Glutamatergic neuron (in vitro differentiated cells): Measurements from ENCODE around the gene SMIM43. TPM values are rescaled to one million over a fixed set of nuclear protein-coding genes. Genes with fewer than 3 reads are reported as not detected.

Experiments
- DNase-seq: peaks from one replicate; pipeline ENCODE4 v3.0.0; 2022
- H3K27ac Mint-ChIP-seq: one replicate; pipeline ENCODE4 v1.8.0; 2020; ENCODE audit warnings: mild to moderate bottlenecking, mixed read lengths, inconsistent platforms; ENCODE audit not compliant: unreplicated experiment
- H3K27me3 Mint-ChIP-seq: one replicate; pipeline ENCODE4 v1.8.0; 2020; ENCODE audit warnings: mild to moderate bottlenecking, moderate library complexity, mixed read lengths, inconsistent platforms; ENCODE audit not compliant: unreplicated experiment
- H3K36me3 Mint-ChIP-seq: one replicate; pipeline ENCODE4 v1.8.0; 2020; ENCODE audit warnings: mild to moderate bottlenecking, mixed read lengths, inconsistent platforms; ENCODE audit not compliant: unreplicated experiment
- H3K4me1 Mint-ChIP-seq: one replicate; pipeline ENCODE4 v1.8.0; 2020; ENCODE audit warnings: mild to moderate bottlenecking, low read depth, mixed read lengths, inconsistent platforms; ENCODE audit not compliant: unreplicated experiment
- H3K4me3 Mint-ChIP-seq: one replicate; pipeline ENCODE4 v1.8.0; 2020; ENCODE audit warnings: mild to moderate bottlenecking, mixed read lengths, inconsistent platforms; ENCODE audit not compliant: unreplicated experiment
- H3K9me3 Mint-ChIP-seq: one replicate; pipeline ENCODE4 v1.8.0; 2020; ENCODE audit warnings: mild to moderate bottlenecking, moderate library complexity, mixed read lengths, inconsistent platforms; ENCODE audit not compliant: unreplicated experiment
- long read RNA-seq: library from polyadenylated mRNA; unstranded; transcript quantifications from one replicate; pipeline ENCODE4 v2.0.0, GENCODE V29; 2020; ENCODE audit not compliant: unreplicated experiment
- total RNA-seq: library from RNA; stranded (reverse); fragmentation: NEBNext Ultra II Directional; extraction: Animal tissue kit (Norgen Biotek cat#: 25700); gene quantifications from one replicate; pipeline ENCODE4 v1.2.1, GENCODE V29; 2021; ENCODE audit not compliant: unreplicated experiment
- TF ChIP-seq, protein P1 (sequence below): fragments of 200-600 bp; sonication (generic); IDR thresholded peaks from one replicate; pipeline ENCODE4 v1.5.0; 2021; ENCODE audit not compliant: partially characterized antibody, unreplicated experiment

SMIM43 gene
- total RNA-seq = not detected
- long read RNA-seq = 0 reads

DNA sequence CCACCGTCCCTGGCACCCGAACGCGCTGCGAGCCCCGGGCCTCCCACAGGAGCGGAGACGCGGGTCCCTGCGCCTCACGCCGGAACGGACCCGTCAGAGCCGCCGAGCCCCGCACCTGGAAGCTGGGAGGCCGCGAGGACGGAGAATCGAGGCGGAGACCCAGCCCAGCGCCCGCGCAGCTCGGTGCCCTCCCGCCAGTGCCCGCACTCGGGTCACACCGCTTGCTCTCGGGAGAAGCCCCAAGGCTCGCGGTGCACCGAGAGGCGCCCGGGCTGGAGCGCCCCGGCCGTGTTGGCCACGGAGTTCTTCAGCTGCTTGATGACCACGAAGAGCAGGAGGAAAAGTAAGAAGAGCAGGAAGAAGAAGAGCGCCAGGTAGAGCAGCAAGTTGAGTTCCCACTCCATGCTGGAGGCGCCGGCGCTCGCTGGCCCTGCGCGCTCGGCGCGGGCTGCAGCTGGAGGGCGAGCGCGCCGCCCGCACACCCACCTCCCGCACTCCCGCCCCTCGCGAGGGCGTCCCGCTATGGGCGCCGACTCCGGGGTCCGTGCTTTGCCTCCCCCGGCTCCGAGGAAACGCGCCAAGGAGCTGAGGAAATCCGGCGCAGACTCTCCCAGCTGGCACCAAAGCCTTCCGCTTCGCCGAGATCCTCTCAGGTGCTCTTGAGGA, at the start of gene SMIM43:
TSS of gene SMIM43 (minus strand) at position 463 of the 666 bp plus-strand sequence. CDS start at position 404, 59 bp downstream.
- peak within 1 kb of the TSS; percentile 93 for H3K4me3 Mint-ChIP-seq
- H3K27me3 Mint-ChIP-seq = peaks cover 20% of the 10 kb centered on the region
- DNase-seq = peak; percentile 51
- TF ChIP-seq, protein P1, sequence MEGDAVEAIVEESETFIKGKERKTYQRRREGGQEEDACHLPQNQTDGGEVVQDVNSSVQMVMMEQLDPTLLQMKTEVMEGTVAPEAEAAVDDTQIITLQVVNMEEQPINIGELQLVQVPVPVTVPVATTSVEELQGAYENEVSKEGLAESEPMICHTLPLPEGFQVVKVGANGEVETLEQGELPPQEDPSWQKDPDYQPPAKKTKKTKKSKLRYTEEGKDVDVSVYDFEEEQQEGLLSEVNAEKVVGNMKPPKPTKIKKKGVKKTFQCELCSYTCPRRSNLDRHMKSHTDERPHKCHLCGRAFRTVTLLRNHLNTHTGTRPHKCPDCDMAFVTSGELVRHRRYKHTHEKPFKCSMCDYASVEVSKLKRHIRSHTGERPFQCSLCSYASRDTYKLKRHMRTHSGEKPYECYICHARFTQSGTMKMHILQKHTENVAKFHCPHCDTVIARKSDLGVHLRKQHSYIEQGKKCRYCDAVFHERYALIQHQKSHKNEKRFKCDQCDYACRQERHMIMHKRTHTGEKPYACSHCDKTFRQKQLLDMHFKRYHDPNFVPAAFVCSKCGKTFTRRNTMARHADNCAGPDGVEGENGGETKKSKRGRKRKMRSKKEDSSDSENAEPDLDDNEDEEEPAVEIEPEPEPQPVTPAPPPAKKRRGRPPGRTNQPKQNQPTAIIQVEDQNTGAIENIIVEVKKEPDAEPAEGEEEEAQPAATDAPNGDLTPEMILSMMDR = no peak
- no peaks in the 10 kb centered on the region for H3K4me1 Mint-ChIP-seq
- peaks cover 2% of the 10 kb centered on the region for H3K9me3 Mint-ChIP-seq
- H3K36me3 Mint-ChIP-seq = no peaks in the 10 kb centered on the region
- H3K27ac Mint-ChIP-seq = peak within 1 kb of the TSS; percentile 6

DNA sequence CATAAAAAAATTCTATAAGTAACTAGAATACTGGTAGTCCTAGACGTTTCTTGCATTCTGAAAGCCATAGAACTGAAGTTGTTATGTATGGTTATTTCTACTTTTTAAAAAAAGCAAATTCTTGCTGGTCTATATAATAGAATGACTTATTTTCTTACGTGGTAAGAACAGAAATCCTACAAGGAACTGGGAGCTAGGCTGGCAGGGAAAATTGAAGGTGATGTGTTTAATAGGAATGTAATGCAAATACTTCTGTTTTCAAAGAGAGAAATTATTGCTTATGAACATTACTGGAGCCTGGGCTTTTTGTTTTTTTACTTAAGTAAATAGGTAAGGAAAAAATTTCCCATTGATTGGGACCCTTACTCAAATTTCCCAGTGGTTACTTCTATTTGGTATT, 49.8 kb upstream of the SMIM43 start:
- H3K27ac Mint-ChIP-seq = no peak overlapping the region
- TF ChIP-seq, protein P1 = no peak
- no peaks in the 10 kb centered on the region for H3K4me1 Mint-ChIP-seq
- H3K9me3 Mint-ChIP-seq = peaks cover 2% of the 10 kb centered on the region
- peaks cover 2% of the 10 kb centered on the region for H3K27me3 Mint-ChIP-seq
- no peak for DNase-seq
- H3K4me3 Mint-ChIP-seq = no peak overlapping the region
- H3K36me3 Mint-ChIP-seq = no peaks in the 10 kb centered on the region

DNA sequence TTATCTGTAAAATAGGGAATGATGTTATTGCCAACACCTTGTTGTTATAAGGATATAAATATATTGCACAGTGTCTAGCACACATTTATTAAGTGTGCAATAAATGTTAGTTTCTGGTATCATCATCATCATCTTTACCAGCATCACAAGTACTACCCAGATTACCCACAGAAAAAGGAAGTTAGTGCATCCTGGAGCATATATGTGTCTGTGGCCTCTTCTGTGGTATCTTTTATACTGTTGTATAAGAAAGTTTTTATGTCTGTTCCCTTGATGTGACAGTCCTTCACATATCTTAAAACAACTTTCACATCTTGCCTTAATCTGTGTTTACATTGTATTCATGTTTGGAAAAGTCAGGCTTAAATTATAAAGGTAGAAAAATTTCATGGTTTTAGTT, 46.2 kb upstream of the SMIM43 start:
- H3K36me3 Mint-ChIP-seq = no peaks in the 10 kb centered on the region
- no peak overlapping the region for H3K27ac Mint-ChIP-seq
- H3K9me3 Mint-ChIP-seq = no peaks in the 10 kb centered on the region
- no peaks in the 10 kb centered on the region for H3K4me1 Mint-ChIP-seq
- TF ChIP-seq, protein P1 = no peak
- no peak overlapping the region for H3K4me3 Mint-ChIP-seq
- peaks cover 2% of the 10 kb centered on the region for H3K27me3 Mint-ChIP-seq
- no peak for DNase-seq

DNA sequence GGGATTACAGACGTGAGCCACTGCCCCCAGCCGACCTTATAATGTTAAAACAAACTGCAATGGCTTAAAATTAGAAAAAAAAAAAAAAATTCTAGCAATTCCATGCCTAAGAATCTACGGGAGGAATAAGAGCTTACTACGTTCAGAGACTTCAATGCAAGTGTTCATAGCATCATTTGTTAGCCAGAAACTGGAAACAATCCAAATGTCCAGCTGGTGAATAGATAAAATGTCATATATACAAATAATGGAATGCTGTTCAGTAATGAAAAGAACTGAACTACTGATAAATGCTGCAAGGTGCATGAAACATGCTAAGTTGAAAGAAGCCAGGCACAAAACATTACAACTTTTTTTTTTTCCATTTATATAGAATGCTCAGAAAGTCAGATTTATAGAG, 41.4 kb upstream of the SMIM43 start:
- no peak overlapping the region for H3K4me3 Mint-ChIP-seq
- no peaks in the 10 kb centered on the region for H3K36me3 Mint-ChIP-seq
- H3K4me1 Mint-ChIP-seq = peaks cover 2% of the 10 kb centered on the region
- H3K27me3 Mint-ChIP-seq = no peaks in the 10 kb centered on the region
- TF ChIP-seq, protein P1 = no peak
- no peak overlapping the region for H3K27ac Mint-ChIP-seq
- H3K9me3 Mint-ChIP-seq = peaks cover under 1% of the 10 kb centered on the region
- DNase-seq = no peak

DNA sequence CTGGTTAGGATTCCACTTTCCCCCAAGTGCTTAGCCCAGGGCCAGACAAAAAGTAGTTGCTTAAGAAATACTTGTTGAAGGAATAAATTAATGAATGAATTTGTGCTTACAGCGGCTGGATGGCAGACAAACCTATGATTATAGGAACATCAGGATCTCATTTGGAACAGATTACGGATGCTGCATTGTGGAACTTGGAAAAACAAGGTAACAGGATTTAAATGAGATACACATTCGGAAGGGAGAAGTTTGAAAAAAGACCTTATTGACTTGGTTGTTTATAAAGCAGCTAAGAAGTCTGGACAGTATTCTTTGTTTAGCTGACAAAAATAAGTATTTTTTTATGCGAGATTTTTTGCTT, 36.7 kb upstream of the SMIM43 start:
- TF ChIP-seq, protein P1 = no peak
- Mint-ChIP-seq H3K4me1 (peaks cover 2% of the 10 kb centered on the region), H3K27ac (peak overlapping the region; percentile 95), H3K4me3 (peak overlapping the region; percentile 92), H3K36me3 (no peaks in the 10 kb centered on the region), H3K27me3 (peaks cover 4% of the 10 kb centered on the region), H3K9me3 (peaks cover 8% of the 10 kb centered on the region)
- no peak for DNase-seq
